GM21717 (cell line): Measurements from ENCODE around the gene SH3BP5.
A peak's percentile ranks its signal among the peaks of the same experiment; 100 is the strongest.

Experiments
- ATAC-seq: cut with Tn5 transposase; IDR thresholded peaks from one replicate; pipeline ENCODE4 v1.9.1; 2021; ENCODE audit warnings: mild to moderate bottlenecking, moderate library complexity; ENCODE audit not compliant: unreplicated experiment

The SH3BP5 gene

GRCh38 chr3:15300323-15301078 is 31.9 kb downstream of the SH3BP5 start:
- ATAC-seq, result no peak

- no peak for ATAC-seq
These were observed 33.4 kb downstream of the SH3BP5 start for GRCh38 chr3:15299036-15299435.

GRCh38 chr3:15298504-15298903 is 33.9 kb downstream of the SH3BP5 start:
- ATAC-seq, result no peak

- no peak for ATAC-seq
These were observed 34.6 kb downstream of the SH3BP5 start for GRCh38 chr3:15297608-15298350.

- no peak for ATAC-seq
These were observed 36.9 kb downstream of the SH3BP5 start for GRCh38 chr3:15295506-15295905.

- no peak for ATAC-seq
These were observed 37.5 kb downstream of the SH3BP5 start for GRCh38 chr3:15294929-15295328.

- no peak for ATAC-seq
These were observed 39.4 kb downstream of the SH3BP5 start for GRCh38 chr3:15292765-15293522.

- ATAC-seq, result peak; percentile 89
These were observed 40.5 kb downstream of the SH3BP5 start for GRCh38 chr3:15291589-15292541.

GRCh38 chr3:15290736-15291135 is 41.6 kb downstream of the SH3BP5 start:
- ATAC-seq, result no peak

GRCh38 chr3:15289661-15290060 is 42.7 kb downstream of the SH3BP5 start:
- ATAC-seq, result no peak

- no peak for ATAC-seq
These were observed 43.9 kb downstream of the SH3BP5 start for GRCh38 chr3:15288331-15289035.

- no peak for ATAC-seq
These were observed 44.6 kb downstream of the SH3BP5 start for GRCh38 chr3:15287565-15288330.

- no peak for ATAC-seq
These were observed 46.4 kb downstream of the SH3BP5 start for GRCh38 chr3:15286022-15286421.

GRCh38 chr3:15284121-15284889 is 48.1 kb downstream of the SH3BP5 start:
- ATAC-seq, result no peak

- no peak for ATAC-seq
These were observed 48.7 kb downstream of the SH3BP5 start for GRCh38 chr3:15283702-15284101.

- no peak for ATAC-seq
These were observed 50.6 kb downstream of the SH3BP5 start for GRCh38 chr3:15281817-15282216.

- no peak for ATAC-seq
These were observed 51.4 kb downstream of the SH3BP5 start for GRCh38 chr3:15280853-15281532.
